ENCODE data around the gene LRBA.
"Not testable (repeated sequence)": the region's sequence is repeated elsewhere in the genome, so short reads cannot be mapped to it uniquely, and the experiment has no call there.

DNA sequence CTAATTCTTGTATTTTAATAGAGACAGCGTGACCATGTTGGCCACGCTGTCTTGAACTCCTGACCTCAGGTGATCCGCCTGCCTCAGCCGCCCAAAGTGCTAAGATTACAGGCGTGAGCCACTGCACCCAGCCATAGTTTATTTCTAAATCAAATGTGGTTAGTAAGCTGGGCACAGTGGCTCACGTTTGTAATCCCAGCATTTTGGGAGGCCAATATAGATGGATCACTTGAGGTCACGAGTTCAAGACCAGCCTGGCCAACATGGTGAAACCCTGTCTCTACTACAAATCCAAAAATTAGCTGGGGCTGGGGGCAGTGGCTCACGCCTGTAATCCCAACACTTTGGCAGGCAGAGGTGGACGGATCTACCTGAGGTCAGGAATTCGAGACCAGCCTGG is 13.9 kb upstream of the LRBA start:
- TF ChIP-seq, protein P1, sequence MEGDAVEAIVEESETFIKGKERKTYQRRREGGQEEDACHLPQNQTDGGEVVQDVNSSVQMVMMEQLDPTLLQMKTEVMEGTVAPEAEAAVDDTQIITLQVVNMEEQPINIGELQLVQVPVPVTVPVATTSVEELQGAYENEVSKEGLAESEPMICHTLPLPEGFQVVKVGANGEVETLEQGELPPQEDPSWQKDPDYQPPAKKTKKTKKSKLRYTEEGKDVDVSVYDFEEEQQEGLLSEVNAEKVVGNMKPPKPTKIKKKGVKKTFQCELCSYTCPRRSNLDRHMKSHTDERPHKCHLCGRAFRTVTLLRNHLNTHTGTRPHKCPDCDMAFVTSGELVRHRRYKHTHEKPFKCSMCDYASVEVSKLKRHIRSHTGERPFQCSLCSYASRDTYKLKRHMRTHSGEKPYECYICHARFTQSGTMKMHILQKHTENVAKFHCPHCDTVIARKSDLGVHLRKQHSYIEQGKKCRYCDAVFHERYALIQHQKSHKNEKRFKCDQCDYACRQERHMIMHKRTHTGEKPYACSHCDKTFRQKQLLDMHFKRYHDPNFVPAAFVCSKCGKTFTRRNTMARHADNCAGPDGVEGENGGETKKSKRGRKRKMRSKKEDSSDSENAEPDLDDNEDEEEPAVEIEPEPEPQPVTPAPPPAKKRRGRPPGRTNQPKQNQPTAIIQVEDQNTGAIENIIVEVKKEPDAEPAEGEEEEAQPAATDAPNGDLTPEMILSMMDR (conservative IDR thresholded peaks at IDR 0.05 in 1 of 2, IDR thresholded peaks at IDR 0.05 in 1 of 2; ENCODE audit: low read depth in 1 of 2, low read length in 2 of 2) = not testable (repeated sequence)
- TF ChIP-seq EZH2 (IDR thresholded peaks at IDR 0.05; ENCODE audit: low read length, missing control alignments) = not testable (repeated sequence)

All from fibroblast of lung (primary cell).